Measurements from ENCODE around the gene ZBTB16.

Gene ZBTB16

DNA sequence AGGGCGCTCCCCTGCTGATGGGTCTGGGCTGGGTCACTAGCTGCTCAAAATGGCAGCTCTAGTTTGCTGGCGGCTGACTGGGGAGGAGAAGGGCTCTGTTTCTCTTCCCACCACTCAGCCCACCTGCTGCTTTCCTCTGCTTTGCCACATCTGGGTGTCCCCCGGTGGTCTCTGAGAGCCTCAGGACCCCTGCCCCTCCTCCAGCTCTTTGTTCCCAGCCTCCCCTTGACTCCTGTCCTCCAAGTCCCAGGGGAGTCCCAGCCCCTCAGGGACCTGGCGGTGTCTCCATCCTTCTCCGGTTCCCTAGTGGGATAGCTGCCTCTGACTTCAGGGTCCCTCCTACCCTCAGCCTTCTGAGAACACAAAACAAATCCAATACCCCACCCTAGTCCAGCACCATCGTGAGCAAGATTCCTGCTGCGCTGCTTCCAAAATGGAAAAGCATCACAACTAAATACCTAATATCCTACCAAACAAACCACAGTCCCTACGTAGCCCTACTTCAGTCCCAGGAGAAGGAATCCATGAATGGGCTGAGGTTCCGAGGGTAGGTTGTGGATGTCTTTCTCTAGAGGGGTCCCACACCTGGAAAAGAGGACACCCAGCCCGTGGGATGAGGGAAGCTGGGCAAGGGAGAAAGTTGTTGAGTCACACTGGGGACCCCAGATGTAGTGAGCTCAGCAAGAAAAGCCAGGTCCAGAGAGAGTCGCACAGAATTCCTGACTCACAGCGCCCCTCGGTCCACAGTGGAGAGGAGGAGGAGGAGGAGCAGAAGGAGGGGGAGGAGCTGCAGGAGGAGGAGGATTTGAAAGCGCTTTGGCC, 191.7 kb downstream of the ZBTB16 start:
- DNase-seq = no peak

DNA sequence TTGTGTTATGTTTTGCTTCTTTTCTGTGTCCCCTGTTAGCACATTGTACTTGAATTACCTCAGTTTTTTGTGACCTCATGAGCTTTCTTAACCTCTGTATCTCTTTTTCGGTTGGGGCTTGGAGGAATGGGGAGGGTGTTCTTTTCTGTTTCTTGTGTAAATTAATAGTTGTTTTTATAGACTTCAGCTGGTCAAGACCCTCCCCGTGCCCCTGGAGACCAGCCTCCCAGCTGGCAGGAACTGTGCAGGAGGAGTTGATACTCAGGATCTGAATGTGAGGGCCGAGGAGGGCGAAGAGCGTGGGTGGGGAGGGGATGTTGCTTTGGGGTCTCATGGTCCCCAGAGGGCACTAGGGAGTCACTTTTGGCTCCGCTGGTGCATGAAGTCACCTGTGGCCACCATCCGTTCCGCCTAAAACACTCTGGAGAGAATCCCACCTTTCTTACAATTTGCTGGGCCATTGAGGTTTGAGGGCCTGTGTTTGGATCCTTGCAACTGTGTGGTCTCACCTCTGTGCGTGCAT, 192.4 kb downstream of the ZBTB16 start:
- DNase-seq = no peak

DNA sequence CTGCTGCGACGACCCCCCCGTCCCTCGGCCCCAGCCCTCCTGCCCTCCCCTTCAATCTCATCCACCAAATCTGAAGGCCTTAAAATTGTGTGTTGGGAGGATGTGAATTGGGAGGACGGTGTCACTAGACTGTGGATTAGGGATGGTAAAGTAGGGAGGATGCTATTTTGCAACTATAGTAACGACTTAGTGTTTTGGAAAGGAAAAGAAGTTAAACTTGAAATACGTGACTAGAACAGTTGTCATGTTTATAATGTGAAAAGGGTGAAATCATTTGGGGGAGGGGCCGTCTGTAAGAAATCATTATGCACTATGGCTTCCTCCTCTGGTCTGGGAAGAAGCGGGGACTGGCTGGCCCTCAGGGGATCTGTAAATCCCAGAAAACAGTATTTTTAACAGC, 193.3 kb downstream of the ZBTB16 start:
- DNase-seq = no peak

DNA sequence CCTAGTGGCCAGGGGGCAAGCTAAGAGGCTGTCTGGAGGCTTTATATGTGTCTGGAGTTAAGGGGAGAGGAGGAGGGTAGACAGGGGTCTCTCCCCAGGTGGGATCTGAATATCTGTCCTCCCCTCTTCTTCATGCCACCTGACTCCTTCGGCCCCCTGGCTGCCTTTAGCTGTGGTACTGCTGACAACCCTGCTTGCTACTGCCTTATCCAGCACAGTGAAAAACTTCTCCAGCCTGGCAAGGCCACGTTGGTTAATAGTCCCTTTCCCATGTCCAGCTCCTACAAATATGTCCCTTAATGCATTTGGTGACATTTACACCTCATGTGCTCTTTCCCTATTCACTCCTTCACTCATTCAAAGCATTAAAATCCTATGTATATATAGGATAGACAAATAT, 194.3 kb downstream of the ZBTB16 start:
- DNase-seq = no peak

DNA sequence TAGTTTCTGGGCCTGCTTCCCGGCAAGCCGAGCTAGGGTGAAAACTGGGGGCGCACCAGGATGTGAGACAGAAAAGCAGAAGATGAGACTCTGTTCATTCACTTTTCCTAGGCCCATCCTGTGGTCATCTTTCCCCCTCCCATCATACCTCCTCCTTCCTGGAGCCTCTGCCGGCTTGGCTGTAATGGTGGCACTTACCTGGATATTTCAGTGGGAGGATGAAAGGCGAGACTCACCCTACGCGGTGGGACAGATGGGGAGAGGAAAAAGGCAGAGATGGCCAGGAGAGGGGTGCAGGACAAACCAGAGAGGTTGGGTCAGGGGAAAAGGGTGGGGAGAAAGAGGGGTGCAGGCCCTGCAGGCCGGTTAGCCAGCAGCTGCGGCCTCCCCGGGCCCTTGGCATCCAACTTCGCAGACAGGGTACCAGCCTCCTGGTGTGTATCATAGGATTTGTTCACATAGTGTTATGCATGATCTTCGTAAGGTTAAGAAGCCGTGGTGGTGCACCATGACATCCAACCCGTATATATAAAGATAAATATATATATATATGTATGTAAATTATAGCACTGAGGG, 195.1 kb downstream of the ZBTB16 start:
- DNase-seq = no peak

DNA sequence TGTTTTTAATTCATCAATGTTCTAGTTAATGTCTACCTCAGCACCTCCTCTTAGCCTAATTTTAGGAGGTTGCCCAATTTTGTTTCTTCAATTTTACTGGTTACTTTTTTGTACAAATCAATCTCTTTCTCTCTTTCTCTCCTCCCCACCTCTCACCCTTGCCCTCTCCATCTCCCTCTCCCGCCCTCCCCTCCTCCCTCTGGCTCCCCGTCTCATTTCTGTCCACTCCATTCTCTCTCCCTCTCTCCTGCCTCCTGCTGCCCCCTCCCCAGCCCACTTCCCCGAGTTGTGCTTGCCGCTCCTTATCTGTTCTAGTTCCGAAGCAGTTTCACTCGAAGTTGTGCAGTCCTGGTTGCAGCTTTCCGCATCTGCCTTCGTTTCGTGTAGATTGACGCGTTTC, 195.8 kb downstream of the ZBTB16 start:
- DNase-seq = no peak

DNA sequence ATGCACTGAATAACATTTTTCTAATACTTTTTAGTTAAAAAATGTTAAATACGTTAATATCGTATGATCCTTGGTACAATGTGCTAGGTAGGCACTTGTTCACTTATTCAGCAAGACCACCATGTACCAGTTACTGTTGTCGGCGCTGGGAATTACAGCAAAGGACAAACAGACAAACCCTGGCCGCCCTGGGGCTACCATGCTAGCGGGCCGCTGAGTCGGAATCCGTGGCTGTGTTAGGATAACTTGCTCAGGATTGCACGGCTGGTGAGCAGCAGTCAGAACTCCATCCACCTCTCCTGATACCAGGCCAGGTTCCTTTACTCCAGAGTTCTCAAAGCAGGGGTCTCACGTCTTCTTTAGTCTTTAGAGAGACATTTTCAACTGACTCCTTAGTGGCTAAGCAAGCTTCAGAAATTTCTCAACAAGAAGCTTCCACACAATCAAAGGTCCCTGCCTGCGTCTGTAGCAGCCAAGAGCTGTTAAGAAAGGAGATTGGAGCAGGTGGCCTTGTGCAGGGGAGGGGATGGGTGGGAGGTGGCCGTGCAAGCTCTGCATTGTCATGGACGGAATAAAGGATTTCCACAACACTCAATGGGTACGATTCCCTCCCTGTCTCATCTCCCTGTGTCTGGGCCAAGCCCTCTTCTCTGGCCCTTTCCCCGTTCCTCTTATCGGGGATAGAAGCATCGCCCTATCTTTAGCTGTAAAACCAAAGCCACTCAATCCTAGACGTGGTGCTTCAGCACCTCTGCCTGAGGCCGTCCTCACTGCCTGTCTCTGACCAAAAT, 196.9 kb downstream of the ZBTB16 start:
- no peak for DNase-seq

DNA sequence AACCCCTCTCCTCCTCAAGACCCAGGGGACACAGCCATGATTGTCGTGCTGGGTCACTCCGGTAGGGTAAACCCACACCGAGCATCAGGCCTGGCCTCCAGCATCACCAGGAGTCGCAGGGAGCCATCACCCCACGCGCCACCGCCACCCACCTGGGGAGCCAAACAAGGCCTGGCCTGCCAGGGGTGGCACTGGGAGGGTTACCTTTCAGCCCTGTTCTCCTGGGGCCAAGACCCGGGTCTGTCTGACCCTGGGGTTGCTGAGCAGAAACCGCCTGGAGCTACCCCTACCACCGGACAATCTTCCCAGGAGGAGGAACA, 197.4 kb downstream of the ZBTB16 start:
- DNase-seq = no peak

DNA sequence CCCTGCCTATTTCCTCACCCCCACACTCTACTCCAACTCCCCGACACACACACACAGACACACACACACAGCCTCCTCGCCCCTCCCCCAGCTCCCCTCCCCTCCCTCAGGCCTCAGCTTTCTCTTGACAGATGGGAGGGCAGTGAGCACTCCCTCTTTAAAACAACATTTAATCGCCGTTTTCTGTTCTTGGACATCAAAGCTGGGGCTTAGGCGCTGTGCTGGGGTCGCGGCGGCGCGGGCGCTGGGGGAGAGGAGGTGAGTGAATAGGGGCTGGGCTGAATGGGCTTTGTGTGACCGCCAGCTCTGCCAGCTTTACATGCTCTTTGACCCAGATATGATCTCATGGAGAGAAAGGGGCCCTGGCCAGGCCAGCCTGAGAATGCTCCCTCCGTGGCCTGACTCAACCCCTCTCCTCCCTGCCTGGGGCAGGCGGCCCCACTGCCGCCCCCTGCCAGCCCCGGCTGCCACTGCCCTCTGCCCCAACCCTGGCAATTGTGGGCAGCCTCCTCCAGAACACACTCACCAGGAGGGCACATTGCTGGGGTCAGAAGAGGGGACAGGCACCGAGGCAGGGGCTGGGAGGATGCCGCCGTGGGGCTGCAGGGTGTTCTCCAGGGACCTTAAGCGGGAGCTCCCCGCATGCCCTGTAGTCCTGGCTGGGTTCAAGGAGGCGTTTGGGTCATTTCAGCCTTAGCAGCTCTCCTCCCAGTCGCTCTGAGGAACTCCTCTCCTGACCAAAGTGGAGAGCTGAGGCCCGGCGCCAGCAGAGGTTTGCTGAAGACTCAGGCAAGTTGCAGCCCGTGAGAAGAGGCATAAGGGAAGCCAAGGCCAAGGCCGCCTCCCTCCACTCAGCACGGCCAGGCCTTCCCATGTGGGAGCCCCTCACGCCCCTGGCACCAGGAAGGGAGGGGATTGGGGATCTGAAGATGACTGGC, 198.4 kb downstream of the ZBTB16 start:
- no peak for DNase-seq

DNA sequence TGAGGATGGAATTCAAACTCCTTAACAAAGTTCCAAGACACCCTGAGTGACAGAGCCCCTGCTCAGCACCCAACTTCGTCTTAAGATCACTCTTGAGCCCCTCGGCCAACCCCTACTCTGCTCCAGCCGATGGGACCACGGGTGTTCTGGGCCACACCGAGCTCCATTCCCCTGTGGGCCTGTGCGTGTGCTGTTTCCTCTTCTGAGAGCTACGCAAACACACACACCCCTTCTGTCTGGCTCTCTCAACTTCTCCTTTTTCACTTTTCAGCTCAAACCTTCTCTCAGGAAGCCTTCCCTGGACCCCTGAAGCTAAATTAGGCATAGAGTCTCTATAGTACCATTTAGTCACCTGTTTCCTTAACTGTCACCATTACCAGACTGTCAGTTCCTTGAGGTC, 199.2 kb downstream of the ZBTB16 start:
- DNase-seq = no peak

DNA sequence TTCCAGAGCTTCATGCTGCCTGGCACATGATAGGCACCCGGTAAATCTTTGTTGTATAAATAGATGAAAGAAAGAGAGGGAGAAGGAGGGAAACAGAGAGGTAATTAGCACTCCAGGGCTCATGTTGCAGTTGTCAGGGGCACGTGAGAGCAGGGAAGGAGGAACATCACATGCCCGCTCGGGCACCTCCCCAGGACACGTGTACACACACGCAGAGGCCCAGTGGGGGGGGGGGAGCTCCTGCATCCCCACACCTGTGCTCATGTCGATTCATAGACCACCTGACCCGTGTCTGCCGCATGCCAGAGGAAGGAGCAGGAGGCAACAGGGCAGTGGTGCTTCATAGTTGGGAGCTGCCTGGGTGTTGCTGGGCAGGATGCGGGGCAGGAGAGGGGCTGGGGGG, 199.6 kb downstream of the ZBTB16 start:
- no peak for DNase-seq

DNA sequence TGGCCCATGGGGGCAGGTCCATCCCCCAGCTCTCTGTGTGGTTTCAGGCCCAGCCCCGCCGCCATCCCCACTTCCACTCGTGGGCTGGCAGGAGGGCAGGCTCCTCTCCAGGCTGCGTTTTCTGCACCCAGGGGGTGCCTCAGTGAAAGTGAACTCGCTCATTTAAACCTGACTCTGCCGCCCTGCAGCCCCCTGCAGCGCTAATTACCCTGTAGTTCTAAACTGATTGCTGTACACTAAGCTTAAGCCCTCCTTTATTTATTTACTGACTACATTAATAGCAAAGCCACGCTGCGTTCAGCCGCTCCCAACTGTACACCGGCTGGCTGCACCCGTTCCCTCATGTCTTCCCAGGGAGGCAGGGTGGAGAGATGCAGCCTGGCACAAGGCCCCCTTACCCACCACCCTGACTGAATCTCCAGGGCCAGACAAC, 200.1 kb downstream of the ZBTB16 start:
- no peak for DNase-seq

DNA sequence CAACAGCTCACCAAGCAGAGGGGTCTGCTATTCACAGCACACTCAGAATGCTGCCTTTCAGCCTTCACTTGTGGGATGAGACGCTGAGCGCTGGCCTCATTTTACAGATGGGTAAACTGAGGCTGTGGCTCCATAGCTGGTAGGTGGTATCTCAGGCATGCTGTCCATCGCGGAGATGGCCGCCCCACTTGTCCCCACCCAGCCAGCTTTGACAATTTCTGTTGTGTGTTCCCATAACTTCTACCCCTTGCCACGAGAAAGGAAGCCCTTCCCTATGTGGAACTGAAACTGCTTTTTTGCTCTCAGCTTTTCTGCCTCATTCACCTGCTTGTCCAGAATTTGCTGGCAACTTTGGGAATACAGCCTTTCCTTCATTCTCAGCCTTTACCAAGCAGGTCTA, 200.6 kb downstream of the ZBTB16 start:
- DNase-seq = no peak

DNA sequence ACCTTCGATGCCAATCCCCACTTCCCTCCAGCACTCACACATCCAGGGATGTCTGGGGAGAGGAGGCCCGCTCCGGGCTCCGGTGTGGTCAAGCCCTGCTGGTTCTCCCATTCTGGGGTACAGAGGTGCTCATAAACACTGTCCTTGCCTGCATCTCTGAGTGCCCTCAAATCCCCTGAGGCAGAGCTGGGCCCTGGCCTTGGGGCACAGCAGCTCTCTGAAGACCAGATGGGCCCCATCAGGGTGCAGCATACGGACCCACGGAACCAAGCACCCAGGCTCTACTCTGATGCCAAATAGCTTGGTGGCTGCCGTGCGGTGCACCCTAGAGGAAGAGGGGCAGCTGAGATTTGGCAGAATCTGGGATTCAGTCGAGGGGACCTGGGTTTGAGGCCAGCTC, 201.0 kb downstream of the ZBTB16 start:
- DNase-seq = no peak

DNA sequence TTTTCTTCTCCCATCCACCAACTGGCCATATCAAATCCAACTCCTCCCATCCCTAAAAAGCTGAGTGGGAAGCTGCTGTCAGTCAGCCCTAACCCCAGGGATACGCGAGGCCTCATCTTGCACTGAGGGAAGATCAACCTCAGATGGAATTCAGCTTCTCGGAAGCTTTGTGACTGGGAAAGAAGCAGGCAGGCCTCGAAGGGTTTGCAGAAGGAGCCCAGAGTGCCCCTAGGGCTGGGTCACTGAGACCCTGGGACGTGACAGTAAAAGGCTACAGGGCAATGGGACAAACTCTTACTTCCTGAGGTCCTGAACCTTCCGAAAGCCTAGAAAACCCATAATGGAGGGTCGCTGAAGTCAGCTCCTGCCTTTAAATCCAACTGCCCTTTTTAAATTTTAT, 202.3 kb downstream of the ZBTB16 start:
- no peak for DNase-seq

DNA sequence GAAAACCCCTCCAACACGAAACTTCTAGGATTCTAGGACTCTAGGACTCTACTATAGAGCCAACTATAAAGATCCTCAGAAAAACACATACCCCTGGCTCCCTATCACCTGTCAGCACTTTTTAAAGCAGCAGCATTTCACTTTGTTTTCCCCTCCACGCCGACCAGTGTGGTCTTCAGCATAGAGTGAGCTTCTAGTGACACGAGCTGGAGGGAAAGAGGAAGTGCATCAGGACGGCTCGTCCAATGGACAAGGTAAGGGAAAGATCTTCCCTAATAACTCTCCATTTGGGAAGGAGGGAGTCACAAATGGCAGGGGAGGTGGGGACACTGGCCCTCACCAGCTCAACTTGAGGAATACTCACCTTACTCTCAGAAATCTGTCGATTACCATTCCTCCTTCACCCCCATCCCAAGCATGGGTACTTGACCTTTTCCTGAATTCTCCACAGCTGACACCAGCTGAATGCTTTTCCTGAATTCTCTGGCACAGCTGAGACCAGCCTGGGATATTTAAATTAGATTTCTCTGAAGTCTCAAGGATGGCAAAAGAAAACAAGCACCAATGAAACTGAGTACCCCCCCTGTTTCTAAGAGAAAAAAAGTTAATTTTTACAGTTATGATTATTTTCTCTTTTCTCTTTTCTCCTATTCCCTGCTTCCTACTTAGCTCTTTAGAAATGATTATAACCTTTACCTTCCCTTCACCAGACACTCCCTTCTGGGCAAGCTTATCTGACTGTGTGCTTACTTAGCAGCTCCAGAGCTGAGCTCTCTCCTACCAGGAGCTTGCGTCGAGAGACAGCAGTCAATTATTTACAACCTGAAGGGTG, 203.4 kb downstream of the ZBTB16 start:
- DNase-seq = peak in 1 of 2 experiments; percentile 17

DNA sequence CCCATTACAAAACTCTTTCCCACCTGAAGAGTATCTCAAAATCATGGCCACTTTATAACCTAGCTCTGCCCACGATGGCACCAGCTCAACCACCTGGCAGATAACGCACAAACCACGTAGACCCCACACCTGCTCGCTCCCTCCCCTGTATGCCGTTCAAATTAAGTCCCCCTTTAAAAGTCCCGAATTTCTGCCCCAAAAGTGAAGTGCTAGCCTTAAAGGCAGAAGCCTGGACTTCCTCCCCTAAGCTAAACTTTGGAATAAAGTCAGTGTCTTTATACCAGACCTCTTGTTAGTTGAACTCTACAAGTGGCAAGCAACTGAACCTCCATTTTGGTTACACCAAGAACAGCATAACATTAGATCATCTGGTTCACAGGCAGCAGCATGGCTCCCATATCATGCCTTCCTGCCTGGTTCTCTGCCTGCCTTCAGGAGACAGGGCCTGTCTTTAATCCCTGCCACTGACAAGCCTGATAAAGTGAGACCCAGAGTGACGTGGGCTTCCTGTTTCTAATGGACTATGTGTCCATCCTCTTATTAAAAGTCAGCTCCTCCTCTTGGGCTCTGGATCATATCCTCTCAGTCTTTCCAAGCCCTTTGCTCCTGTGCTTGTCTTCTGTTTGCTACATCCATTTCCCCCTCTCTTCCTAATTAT, 204.1 kb downstream of the ZBTB16 start:
- DNase-seq = no peak

DNA sequence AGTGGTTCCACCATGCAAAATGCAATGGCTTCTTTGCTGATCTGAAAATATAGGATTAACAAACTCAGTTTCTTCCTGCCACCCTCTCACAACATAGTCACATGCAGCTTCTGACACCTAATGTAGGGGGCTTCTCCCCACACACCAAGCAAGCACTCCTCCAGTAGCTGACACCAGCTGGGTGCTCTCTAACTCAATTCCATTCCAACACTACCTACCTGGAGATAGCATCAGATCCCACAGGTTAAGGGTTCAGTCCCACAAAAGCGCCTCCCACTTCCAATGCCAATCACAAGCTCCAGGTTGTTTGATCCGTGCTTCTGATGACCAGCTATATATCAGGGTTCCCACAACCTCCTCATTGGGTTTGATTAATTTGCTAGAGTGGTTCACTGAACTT, 204.9 kb downstream of the ZBTB16 start:
- DNase-seq = no peak

DNA sequence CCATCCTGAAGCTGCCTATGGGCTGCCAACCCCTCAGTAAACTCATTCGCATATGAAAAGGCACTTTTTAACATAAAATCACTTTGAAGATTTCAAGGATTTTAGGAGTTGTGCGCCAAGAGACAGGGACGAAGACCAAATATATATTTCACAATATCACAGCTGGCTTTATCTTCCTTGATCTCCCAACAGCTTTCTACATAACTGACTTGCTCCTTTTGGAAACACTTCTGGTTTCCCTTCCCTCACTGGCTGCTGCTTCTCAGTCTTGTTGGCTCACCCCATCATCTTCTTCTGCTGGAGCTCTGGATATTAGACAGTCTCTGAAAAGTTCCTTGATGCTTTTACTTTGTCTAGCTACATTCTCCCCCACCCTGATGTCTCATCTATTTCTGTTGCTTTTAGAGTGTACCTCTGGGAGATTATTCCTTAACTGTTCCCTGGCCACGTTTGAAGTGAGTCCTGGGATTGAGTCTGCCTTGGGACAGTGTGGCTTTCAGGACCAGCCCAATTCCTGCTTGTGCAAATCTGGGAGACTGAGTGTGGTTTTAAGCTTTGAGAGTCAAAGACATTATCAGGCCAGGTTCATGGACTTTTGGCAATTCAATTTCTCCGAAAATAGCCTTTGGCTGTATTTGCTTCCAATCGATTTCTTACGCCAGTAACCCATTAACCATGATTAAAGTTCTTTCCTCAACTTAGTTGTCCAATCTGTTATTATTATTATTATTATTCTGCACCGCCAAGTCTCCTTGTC, 205.8 kb downstream of the ZBTB16 start:
- no peak for DNase-seq

DNA sequence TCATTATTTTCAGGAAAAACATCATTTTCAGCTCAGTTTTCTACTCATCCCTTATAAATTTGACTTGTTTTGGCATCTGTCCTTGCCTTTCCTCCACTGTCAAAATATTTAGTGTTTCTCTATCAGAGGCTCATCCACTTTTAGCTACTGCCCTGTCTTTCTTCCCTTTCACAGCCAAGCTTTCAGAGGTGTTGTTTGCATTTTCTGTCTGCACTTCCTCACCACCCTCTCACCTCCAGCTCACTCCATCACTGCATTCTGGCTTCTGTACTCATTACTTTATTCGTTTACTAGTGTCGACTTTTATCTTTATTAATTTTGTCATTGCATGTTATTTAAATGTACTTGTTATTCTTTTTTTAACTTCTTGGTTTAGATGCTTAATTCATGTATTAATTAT, 210.0 kb downstream of the ZBTB16 start:
- DNase-seq = no peak

All from NCI-H187 (cell line).